Mesenchymal stem cell (in vitro differentiated cells and primary cell): Measurements from ENCODE around the gene AGAP3.
A peak's percentile ranks its signal among the peaks of the same experiment; 100 is the strongest.

Experiments used
- DNase-seq: peaks from one replicate; pipeline ENCODE4 v3.0.0-alpha.2; 2013
- H2AFZ ChIP-seq: one replicate; pipeline ENCODE4 v1.6.1; 2013; ENCODE audit warnings: low read depth, mild to moderate bottlenecking, control low read depth, inconsistent platforms, low read length, moderate library complexity
- H2AK5ac ChIP-seq: 2 replicates; pipeline ENCODE4 v1.6.1; 2013; ENCODE audit warnings: low read length, moderate library complexity, mild to moderate bottlenecking, inconsistent platforms; ENCODE audit not compliant: severe bottlenecking
- H2BK120ac ChIP-seq: one replicate; pipeline ENCODE4 v1.6.1; 2013; ENCODE audit warnings: low read depth, mild to moderate bottlenecking, inconsistent platforms, low read length, moderate library complexity
- H2BK12ac ChIP-seq, 2 experiments: one replicate each; pipeline ENCODE4 v1.6.1; 2013; ENCODE audit warnings: inconsistent platforms in 2 of 2, low read length in 2 of 2, mild to moderate bottlenecking in 2 of 2, moderate library complexity in 2 of 2, control low read depth in 1 of 2
- H2BK15ac ChIP-seq: one replicate; pipeline ENCODE4 v1.6.1; 2013; ENCODE audit warnings: mild to moderate bottlenecking, low read depth, inconsistent platforms; ENCODE audit not compliant: poor library complexity, severe bottlenecking
- H2BK5ac ChIP-seq: 2 replicates; pipeline ENCODE4 v1.6.1; 2013; ENCODE audit warnings: low read depth, mild to moderate bottlenecking, low read length, control low read depth, inconsistent platforms; ENCODE audit not compliant: poor library complexity, severe bottlenecking
- H3K14ac ChIP-seq, 2 experiments: one replicate each; pipeline ENCODE4 v1.6.1; 2013; ENCODE audit warnings: inconsistent platforms in 2 of 2, low read length in 2 of 2, control low read depth in 1 of 2, mild to moderate bottlenecking in 1 of 2, moderate library complexity in 1 of 2
- H3K18ac ChIP-seq, 2 experiments: one replicate each; pipeline ENCODE4 v1.6.1; 2013; ENCODE audit warnings: inconsistent platforms in 2 of 2, low read length in 2 of 2, control low read depth in 1 of 2, low read depth in 1 of 2, mild to moderate bottlenecking in 1 of 2
- H3K23ac ChIP-seq, 2 experiments: one replicate each; pipeline ENCODE4 v1.6.1; 2013; ENCODE audit warnings: inconsistent platforms in 2 of 2, low read length in 2 of 2, mild to moderate bottlenecking in 2 of 2, moderate library complexity in 2 of 2, control low read depth in 1 of 2
- H3K27ac ChIP-seq: 2 replicates; pipeline ENCODE4 v1.5.1; 2013; ENCODE audit warnings: mild to moderate bottlenecking, moderate library complexity, low read length, control low read depth, inconsistent platforms; ENCODE audit not compliant: poor library complexity, severe bottlenecking
- H3K27me3 ChIP-seq, 2 experiments: 2 replicates each; pipeline versions ENCODE4 v1.6.1 to v1.7.0; 2013; ENCODE audit warnings: low read length in 2 of 2, mild to moderate bottlenecking in 2 of 2, moderate library complexity in 2 of 2, control low read depth in 1 of 2, inconsistent platforms in 1 of 2; ENCODE audit not compliant: control insufficient read depth in 1 of 2, insufficient read depth in 1 of 2
- H3K36me3 ChIP-seq, 2 experiments: 2 replicates each; pipeline versions ENCODE4 v1.6.1 to v1.7.0; 2013; ENCODE audit warnings: low read length in 2 of 2, control low read depth in 1 of 2, inconsistent platforms in 1 of 2, low read depth in 1 of 2, mild to moderate bottlenecking in 1 of 2; ENCODE audit not compliant: insufficient read depth in 2 of 2, control insufficient read depth in 1 of 2
- H3K4ac ChIP-seq, 2 experiments: one replicate each; pipeline ENCODE4 v1.6.1; 2013; ENCODE audit warnings: inconsistent platforms in 2 of 2, low read length in 2 of 2, mild to moderate bottlenecking in 2 of 2, moderate library complexity in 2 of 2, control low read depth in 1 of 2, low read depth in 1 of 2
- H3K4me1 ChIP-seq: 2 replicates; pipeline ENCODE4 v1.6.1; 2013; ENCODE audit warnings: low read depth, low read length, control low read depth; ENCODE audit not compliant: control insufficient read depth, insufficient read depth
- H3K4me2 ChIP-seq: 2 replicates; pipeline ENCODE4 v1.6.1; 2013; ENCODE audit warnings: low read length, mild to moderate bottlenecking, inconsistent platforms; ENCODE audit not compliant: poor library complexity, severe bottlenecking
- H3K4me3 ChIP-seq, 2 experiments: 2 replicates each; pipeline versions ENCODE4 v1.5.1 to v1.7.0; 2013; ENCODE audit warnings: low read length in 2 of 2, mild to moderate bottlenecking in 2 of 2, control low read depth in 1 of 2, low read depth in 1 of 2; ENCODE audit not compliant: insufficient read depth in 1 of 2
- H3K79me1 ChIP-seq: replicated peaks from 2 replicates; pipeline ENCODE4 v1.6.1; 2013; ENCODE audit warnings: mild to moderate bottlenecking, control low read depth, low read length, inconsistent platforms; ENCODE audit not compliant: poor library complexity, severe bottlenecking
- H3K9ac ChIP-seq: 2 replicates; pipeline ENCODE4 v1.7.0; 2013; ENCODE audit warnings: mild to moderate bottlenecking, low read length, moderate library complexity
- H3K9me3 ChIP-seq: 2 replicates; pipeline ENCODE4 v1.7.0; 2013; ENCODE audit warnings: mild to moderate bottlenecking, low read length; ENCODE audit not compliant: control insufficient read depth
- H4K8ac ChIP-seq: one replicate; pipeline ENCODE4 v1.6.1; 2013; ENCODE audit warnings: inconsistent platforms, mild to moderate bottlenecking, low read length, moderate library complexity
- H4K91ac ChIP-seq: one replicate; pipeline ENCODE4 v1.6.1; 2013; ENCODE audit warnings: mild to moderate bottlenecking, low read length, inconsistent platforms
- whole genome bisulfite sequencing: methylation state at CpG from one replicate; pipeline ENCODE4 v1.1.7; 2013; ENCODE audit warnings: mixed read lengths; 5-methylcytosine and 5-hydroxymethylcytosine counted together

The AGAP3 gene

GRCh38 chr7:151135866-151136843 is 49.9 kb downstream of the AGAP3 start:
- no peak overlapping the region for H2BK5ac ChIP-seq
- no peak overlapping the region for H3K4me2 ChIP-seq
- H3K23ac ChIP-seq, result no peak overlapping the region
- H3K9me3 ChIP-seq, result no peaks in the 10 kb centered on the region
- no peak overlapping the region for H3K4me3 ChIP-seq
- no peaks in the 10 kb centered on the region for H3K27me3 ChIP-seq
- no peak overlapping the region for H4K8ac ChIP-seq
- no peak overlapping the region for H2BK15ac ChIP-seq
- H3K36me3 ChIP-seq, result peaks cover 91 to 92% of the 10 kb centered on the region in 2 experiments
- no peak overlapping the region for H3K18ac ChIP-seq
- H4K91ac ChIP-seq, result no peak overlapping the region
- DNase-seq, result no peak
- no peak overlapping the region for H2BK120ac ChIP-seq
- no peak overlapping the region for H2BK12ac ChIP-seq
- 97% methylated on average over 32 of the region's 33 CpGs for WGBS
- no peak overlapping the region for H2AFZ ChIP-seq
- H3K4ac ChIP-seq, result no peak overlapping the region
- peaks cover 19% of the 10 kb centered on the region for H3K79me1 ChIP-seq
- no peak overlapping the region for H3K9ac ChIP-seq
- no peak overlapping the region for H3K14ac ChIP-seq
- H3K27ac ChIP-seq, result no peak overlapping the region
- peaks cover 17% of the 10 kb centered on the region for H3K4me1 ChIP-seq
- no peak overlapping the region for H2AK5ac ChIP-seq

- Histone ChIP-seq H3K4me3 (no peak overlapping the region), H3K4ac (no peak overlapping the region), H3K23ac (no peak overlapping the region), H3K36me3 (peaks cover 91 to 92% of the 10 kb centered on the region in 2 experiments), H3K4me1 (peaks cover 17% of the 10 kb centered on the region), H4K8ac (no peak overlapping the region), H3K27ac (no peak overlapping the region), H3K9ac (no peak overlapping the region), H3K4me2 (no peak overlapping the region), H3K27me3 (no peaks in the 10 kb centered on the region), H4K91ac (no peak overlapping the region), H3K18ac (no peak overlapping the region), H2AK5ac (no peak overlapping the region), H2BK12ac (no peak overlapping the region), H3K9me3 (no peaks in the 10 kb centered on the region), H3K14ac (no peak overlapping the region), H3K79me1 (peaks cover 14% of the 10 kb centered on the region), H2BK15ac (no peak overlapping the region), H2BK120ac (no peak overlapping the region), H2AFZ (no peak overlapping the region), H2BK5ac (no peak overlapping the region)
- DNase-seq, result no peak
- 73% methylated on average over 19 of the region's 22 CpGs for WGBS
Observed at GRCh38 chr7:151137076-151137675, 50.9 kb downstream of the AGAP3 start.

- no peak overlapping the region for H2BK120ac ChIP-seq
- no peak overlapping the region for H3K27ac ChIP-seq
- no peak overlapping the region for H2BK5ac ChIP-seq
- no peak overlapping the region for H3K9ac ChIP-seq
- H3K4me3 ChIP-seq, result no peak overlapping the region
- DNase-seq, result no peak
- H2BK15ac ChIP-seq, result no peak overlapping the region
- no peaks in the 10 kb centered on the region for H3K27me3 ChIP-seq
- H3K4me2 ChIP-seq, result no peak overlapping the region
- peaks cover 17% of the 10 kb centered on the region for H3K4me1 ChIP-seq
- H3K9me3 ChIP-seq, result no peaks in the 10 kb centered on the region
- H2AK5ac ChIP-seq, result no peak overlapping the region
- no peak overlapping the region for H4K91ac ChIP-seq
- no peak overlapping the region for H2BK12ac ChIP-seq
- peaks cover 14% of the 10 kb centered on the region for H3K79me1 ChIP-seq
- no peak overlapping the region for H4K8ac ChIP-seq
- no peak overlapping the region for H3K23ac ChIP-seq
- no peak overlapping the region for H3K4ac ChIP-seq
- H3K14ac ChIP-seq, result no peak overlapping the region
- no peak overlapping the region for H3K18ac ChIP-seq
- WGBS, result 88% methylated on average over 11 of the region's 11 CpGs
- H2AFZ ChIP-seq, result no peak overlapping the region
- peaks cover 91 to 92% of the 10 kb centered on the region in 2 experiments for H3K36me3 ChIP-seq
Observed at GRCh38 chr7:151137791-151138152, 51.5 kb downstream of the AGAP3 start.

- Histone ChIP-seq H3K23ac (no peak overlapping the region), H4K91ac (no peak overlapping the region), H3K18ac (no peak overlapping the region), H3K4me2 (no peak overlapping the region), H3K4me3 (no peak overlapping the region), H2BK120ac (no peak overlapping the region), H3K27ac (no peak overlapping the region), H2AK5ac (no peak overlapping the region), H3K4me1 (peaks cover 17% of the 10 kb centered on the region), H2BK12ac (no peak overlapping the region), H3K36me3 (peaks cover 92% of the 10 kb centered on the region in 2 experiments), H3K79me1 (peaks cover 14% of the 10 kb centered on the region), H3K4ac (no peak overlapping the region), H2AFZ (no peak overlapping the region), H3K27me3 (no peaks in the 10 kb centered on the region), H3K14ac (peak overlapping the region in 1 of 2 experiments; percentile 35), H2BK15ac (no peak overlapping the region), H3K9ac (no peak overlapping the region), H2BK5ac (no peak overlapping the region), H3K9me3 (no peaks in the 10 kb centered on the region), H4K8ac (no peak overlapping the region)
- DNase-seq, result no peak
- WGBS, result 79% methylated on average over 30 of the region's 30 CpGs
Observed at GRCh38 chr7:151138153-151138851, 52.0 kb downstream of the AGAP3 start.
